WTC11 (cell line): ENCODE results near the gene ACER1. TPM values are rescaled to one million over a fixed set of nuclear protein-coding genes. Genes with fewer than 3 reads are reported as not detected.

Experiments used
- ATAC-seq: fragments of 200-7000 bp; cut with Tn5 transposase; 2 replicates; pipeline ENCODE4 v1.10.0; 2021; ENCODE audit warnings: mild to moderate bottlenecking, moderate library complexity
- CTCF ChIA-PET: fragments of 300-600 bp; sonication (Branson Sonifier 250); formaldehyde crosslinking; loops from one replicate; lab custom pipeline; 2021; ENCODE audit warnings: antibody characterized with exemption; lab: Charles Lee
- POLR2A ChIA-PET: fragments of 350-600 bp; sonication (Branson Sonifier 250); formaldehyde crosslinking; loops from one replicate; lab custom pipeline; 2021; ENCODE audit warnings: antibody characterized with exemption; lab: Charles Lee
- DNase-seq: peaks from one replicate; pipeline ENCODE4 v3.0.0; 2021; ENCODE audit warnings: low spot score
- H3K27ac Mint-ChIP-seq: 2 replicates; pipeline ENCODE4 v1.8.0; 2021; ENCODE audit warnings: mixed read lengths
- H3K27me3 Mint-ChIP-seq: 2 replicates; pipeline ENCODE4 v1.8.0; 2021; ENCODE audit warnings: low read depth, mild to moderate bottlenecking, moderate library complexity, mixed read lengths
- H3K36me3 Mint-ChIP-seq: 2 replicates; pipeline ENCODE4 v1.8.0; 2021; ENCODE audit warnings: mixed read lengths
- H3K4me1 Mint-ChIP-seq: 2 replicates; pipeline ENCODE4 v1.8.0; 2022; ENCODE audit warnings: mixed read lengths
- H3K4me3 Mint-ChIP-seq: 2 replicates; pipeline ENCODE4 v1.8.0; 2021; ENCODE audit warnings: mild to moderate bottlenecking, moderate library complexity, mixed read lengths
- H3K9me3 Mint-ChIP-seq: 2 replicates; pipeline ENCODE4 v1.8.0; 2021; ENCODE audit warnings: mixed read lengths
- AFF4 ChIP-seq: sonication (generic); formaldehyde crosslinking; IDR thresholded peaks from 2 replicates; pipeline ENCODE4 v1.8.1; 2023; ENCODE audit warnings: mild to moderate bottlenecking, missing genetic modification reagents, borderline replicate concordance
- CREB1 ChIP-seq: sonication (generic); formaldehyde crosslinking; IDR thresholded peaks from 2 replicates; pipeline ENCODE4 v1.8.0; 2023; ENCODE audit warnings: mild to moderate bottlenecking, missing genetic modification reagents
- CREM ChIP-seq: sonication (generic); formaldehyde crosslinking; IDR thresholded peaks from 2 replicates; pipeline ENCODE4 v1.8.1; 2022; ENCODE audit warnings: mild to moderate bottlenecking, missing genetic modification reagents, moderate library complexity
- CTCF ChIP-seq: fragments of 200-600 bp; IDR thresholded peaks from 2 replicates; pipeline ENCODE4 v1.8.0; 2022; ENCODE audit warnings: antibody characterized with exemption
- E2F1 ChIP-seq: sonication (generic); formaldehyde crosslinking; IDR thresholded peaks from 2 replicates; pipeline ENCODE4 v1.8.0; 2022; ENCODE audit warnings: mild to moderate bottlenecking, missing genetic modification reagents
- ELF4 ChIP-seq: sonication (generic); formaldehyde crosslinking; IDR thresholded peaks from 2 replicates; pipeline ENCODE4 v1.8.1; 2022; ENCODE audit warnings: low read depth, mild to moderate bottlenecking, moderate library complexity, missing genetic modification reagents
- EMX1 ChIP-seq: fragments of 250-450 bp; sonication (Bioruptor Pico); IDR thresholded peaks from 2 replicates; pipeline ENCODE4 v1.8.0; 2021; ENCODE audit warnings: mild to moderate bottlenecking
- ERG ChIP-seq: fragments of 250-450 bp; sonication (Bioruptor Pico); IDR thresholded peaks from 2 replicates; pipeline ENCODE4 v1.8.0; 2021; ENCODE audit warnings: mild to moderate bottlenecking
- GRHL2 ChIP-seq: fragments of 250-450 bp; sonication (Bioruptor Pico); IDR thresholded peaks from 2 replicates; pipeline ENCODE4 v1.8.0; 2022; ENCODE audit warnings: mild to moderate bottlenecking, moderate library complexity; ENCODE audit not compliant: insufficient replicate concordance, severe bottlenecking
- GTF2I ChIP-seq: fragments of 250-450 bp; sonication (Bioruptor Pico); conservative IDR thresholded peaks from 2 replicates; pipeline ENCODE4 v1.4.0; 2021; ENCODE audit warnings: mild to moderate bottlenecking
- JAZF1 ChIP-seq: fragments of 250-450 bp; sonication (Bioruptor Pico); IDR thresholded peaks from 2 replicates; pipeline ENCODE4 v1.9.0; 2021; ENCODE audit warnings: moderate library complexity, mild to moderate bottlenecking, inconsistent platforms
- KAT7 ChIP-seq: sonication (generic); formaldehyde crosslinking; IDR thresholded peaks from 2 replicates; pipeline ENCODE4 v1.8.1; 2023; ENCODE audit warnings: missing genetic modification reagents, mild to moderate bottlenecking, borderline replicate concordance
- MYBL2 ChIP-seq: sonication (generic); formaldehyde crosslinking; IDR thresholded peaks from 2 replicates; pipeline ENCODE4 v1.8.1; 2023; ENCODE audit warnings: mild to moderate bottlenecking, moderate library complexity, missing genetic modification reagents
- NR3C1 ChIP-seq: sonication (generic); formaldehyde crosslinking; conservative IDR thresholded peaks from 2 replicates; pipeline ENCODE4 v1.8.1; 2023; ENCODE audit warnings: low read depth, mild to moderate bottlenecking, missing genetic modification reagents
- OVOL2 ChIP-seq: fragments of 250-450 bp; sonication (Bioruptor Pico); IDR thresholded peaks from 2 replicates; pipeline ENCODE4 v1.9.0; 2021; ENCODE audit warnings: mild to moderate bottlenecking, borderline replicate concordance
- TEAD1 ChIP-seq: sonication (generic); formaldehyde crosslinking; IDR thresholded peaks from 2 replicates; pipeline ENCODE4 v1.8.0; 2022; ENCODE audit warnings: mild to moderate bottlenecking, missing genetic modification reagents
- ZNF232 ChIP-seq: sonication (generic); formaldehyde crosslinking; IDR thresholded peaks from 2 replicates; pipeline ENCODE4 v1.8.0; 2022; ENCODE audit warnings: mild to moderate bottlenecking, missing genetic modification reagents
- ZNF281 ChIP-seq: sonication (generic); formaldehyde crosslinking; IDR thresholded peaks from 2 replicates; pipeline ENCODE4 v1.8.0; 2023; ENCODE audit warnings: mild to moderate bottlenecking, missing genetic modification reagents
- ZNF317 ChIP-seq: sonication (generic); formaldehyde crosslinking; IDR thresholded peaks from 2 replicates; pipeline ENCODE4 v1.8.1; 2023; ENCODE audit warnings: low read depth, mild to moderate bottlenecking, moderate library complexity, missing genetic modification reagents, borderline replicate concordance
- ZNF671 ChIP-seq: fragments of 250-450 bp; sonication (Bioruptor Pico); IDR thresholded peaks from 2 replicates; pipeline ENCODE4 v1.8.0; 2021; ENCODE audit warnings: mild to moderate bottlenecking
- ZSCAN18 ChIP-seq: fragments of 250-450 bp; sonication (Bioruptor Pico); IDR thresholded peaks from 2 replicates; pipeline ENCODE4 v2.1.2; 2022; ENCODE audit warnings: mild to moderate bottlenecking, moderate library complexity
- total RNA-seq: library from RNA; stranded (reverse); gene quantifications from 3 replicates; pipeline ENCODE4 v1.2.3, GENCODE V29; 2021

The ACER1 gene
- total RNA-seq, 1 experiment from 2014 or later = not detected

GRCh38 chr19:6312018-6312417 lies 21.4 kb downstream of the ACER1 start (continued):
- no peak for TF ChIP-seq EMX1 (CRISPR knock-in tag)
- TF ChIP-seq JAZF1 (CRISPR knock-in tag) = no peak
- TF ChIP-seq ELF4 (CRISPR knock-in tag) = no peak
- TF ChIP-seq MYBL2 (CRISPR knock-in tag) = no peak
- no peak for TF ChIP-seq ZNF671 (CRISPR knock-in tag)
- TF ChIP-seq GTF2I (CRISPR knock-in tag) = no peak

- H3K36me3 Mint-ChIP-seq = peaks cover 22% of the 10 kb centered on the region
- ATAC-seq = no peak
- peaks cover 35% of the 10 kb centered on the region for H3K9me3 Mint-ChIP-seq
- no peak overlapping the region for H3K27ac Mint-ChIP-seq
- TF ChIP-seq MYBL2 (CRISPR knock-in tag) (no peak), GRHL2 (CRISPR knock-in tag) (no peak), ZNF671 (CRISPR knock-in tag) (no peak), ZNF281 (CRISPR knock-in tag) (no peak), ERG (CRISPR knock-in tag) (no peak), ZNF317 (CRISPR knock-in tag) (no peak), KAT7 (no peak), ZSCAN18 (CRISPR knock-in tag) (no peak), AFF4 (no peak), CREM (CRISPR knock-in tag) (no peak), ZNF232 (no peak)
- peaks cover 20% of the 10 kb centered on the region for H3K27me3 Mint-ChIP-seq
- POLR2A ChIA-PET = no interaction called here
- DNase-seq = no peak
- CTCF ChIA-PET = interaction anchor here (0.6 to 2.1 kb wide), 4 partner anchors 38 to 391 kb away, joined by 3 to 8 read pairs (median 6); no protein-coding TSS in a partner anchor
- no peaks in the 10 kb centered on the region for H3K4me1 Mint-ChIP-seq
- H3K4me3 Mint-ChIP-seq = no peak overlapping the region
Observed at GRCh38 chr19:6298413-6298812, 35.0 kb downstream of the ACER1 start.

- POLR2A ChIA-PET = no interaction called here
- Mint-ChIP-seq H3K27ac (no peak overlapping the region), H3K4me3 (no peak overlapping the region), H3K27me3 (peaks cover 21% of the 10 kb centered on the region), H3K9me3 (peaks cover 40% of the 10 kb centered on the region), H3K36me3 (peaks cover 28% of the 10 kb centered on the region), H3K4me1 (no peaks in the 10 kb centered on the region)
- TF ChIP-seq NR3C1 (no peak), CREB1 (CRISPR knock-in tag) (no peak), OVOL2 (no peak), E2F1 (CRISPR knock-in tag) (no peak), CTCF (no peak), TEAD1 (no peak), CREM (CRISPR knock-in tag) (no peak)
- ATAC-seq (no peak), DNase-seq (no peak)
- CTCF ChIA-PET = no interaction called here
Observed at GRCh38 chr19:6297202-6297601, 36.2 kb downstream of the ACER1 start.
